C1 segment of cervical spinal cord (tissue), 14 donors: ENCODE data around the gene SF3A1.

Source experiments
- DNase-seq, 14 donors: peaks; one replicate each; lab custom pipeline; 2025; lab: John Stamatoyannopoulos, UW

SF3A1 gene

DNA sequence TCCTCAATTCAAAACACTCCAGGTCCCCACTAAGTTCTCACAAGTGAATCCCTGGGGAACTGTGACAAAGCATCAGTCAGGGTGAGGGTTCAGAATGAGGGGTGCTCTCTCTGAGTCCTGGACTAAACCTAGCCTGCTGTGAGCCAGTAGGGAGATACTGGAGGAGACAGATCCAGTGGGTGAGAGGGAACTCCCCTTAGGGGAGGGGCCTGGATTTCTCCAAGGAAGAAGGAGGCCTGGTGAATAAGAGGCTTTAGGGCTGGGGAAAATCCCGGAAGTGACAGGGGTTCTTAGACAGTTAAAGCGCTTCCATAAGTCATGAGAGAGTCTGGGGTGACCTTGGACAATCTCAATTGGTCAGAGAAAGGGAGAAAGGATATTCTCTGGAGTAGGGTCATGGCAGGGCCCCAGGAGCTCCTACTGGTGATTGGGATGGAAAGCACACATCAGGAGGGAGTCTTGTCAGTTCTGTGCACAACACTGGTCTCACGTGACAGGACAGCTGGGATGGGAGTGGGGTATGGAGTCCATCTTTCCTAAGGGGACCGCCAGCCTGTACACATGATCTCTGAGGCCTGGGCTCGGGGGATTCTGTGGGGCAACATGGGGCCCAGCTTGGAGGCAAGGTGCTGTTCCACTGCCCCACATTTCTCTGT lies 31.5 kb downstream of the SF3A1 start:
- no peak for DNase-seq

- no peak for DNase-seq
These were observed 32.5 kb downstream of the SF3A1 start for GRCh38 chr22:30324014-30324730.

DNA sequence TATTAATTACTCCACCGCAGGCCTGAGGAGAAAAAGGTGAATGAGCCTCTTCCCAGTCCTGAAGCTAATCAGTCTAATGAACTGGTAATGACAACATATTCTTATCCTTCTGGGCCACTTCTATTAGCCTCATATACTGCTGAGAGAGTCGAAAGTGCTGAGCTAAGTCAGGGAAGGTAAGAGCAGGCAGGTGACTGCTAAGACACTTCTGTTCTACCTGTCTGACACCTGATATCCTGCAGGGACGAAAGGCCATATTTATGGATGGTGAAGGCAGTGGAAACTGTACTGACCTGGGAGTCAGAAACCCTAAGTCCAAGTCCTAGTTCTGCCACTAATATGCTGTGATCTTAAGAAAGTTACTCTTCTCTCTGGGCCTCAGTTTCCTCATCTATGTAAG lies 33.4 kb downstream of the SF3A1 start:
- no peak for DNase-seq

DNA sequence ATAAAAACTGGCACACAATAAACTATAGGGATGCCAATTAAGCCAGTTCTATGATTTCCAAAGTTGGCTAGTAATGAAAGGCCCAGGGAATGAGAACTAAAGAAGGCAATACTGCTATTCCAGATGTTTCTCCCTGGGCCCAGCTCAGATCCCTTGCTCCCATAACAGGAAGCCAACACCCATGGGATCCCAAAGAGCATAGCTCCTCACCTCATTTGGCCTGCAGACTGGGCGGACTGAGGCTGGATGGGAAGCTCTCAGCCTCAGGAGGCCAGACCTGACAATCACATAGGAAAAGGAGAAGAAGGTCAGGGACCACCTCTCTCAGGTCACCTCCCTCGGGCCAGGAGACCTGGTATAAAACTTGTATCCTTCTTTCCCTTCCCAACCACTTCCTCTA lies 35.2 kb downstream of the SF3A1 start:
- no peak for DNase-seq

GRCh38 chr22:30320021-30320556 lies 36.6 kb downstream of the SF3A1 start:
- DNase-seq: no peak

DNA sequence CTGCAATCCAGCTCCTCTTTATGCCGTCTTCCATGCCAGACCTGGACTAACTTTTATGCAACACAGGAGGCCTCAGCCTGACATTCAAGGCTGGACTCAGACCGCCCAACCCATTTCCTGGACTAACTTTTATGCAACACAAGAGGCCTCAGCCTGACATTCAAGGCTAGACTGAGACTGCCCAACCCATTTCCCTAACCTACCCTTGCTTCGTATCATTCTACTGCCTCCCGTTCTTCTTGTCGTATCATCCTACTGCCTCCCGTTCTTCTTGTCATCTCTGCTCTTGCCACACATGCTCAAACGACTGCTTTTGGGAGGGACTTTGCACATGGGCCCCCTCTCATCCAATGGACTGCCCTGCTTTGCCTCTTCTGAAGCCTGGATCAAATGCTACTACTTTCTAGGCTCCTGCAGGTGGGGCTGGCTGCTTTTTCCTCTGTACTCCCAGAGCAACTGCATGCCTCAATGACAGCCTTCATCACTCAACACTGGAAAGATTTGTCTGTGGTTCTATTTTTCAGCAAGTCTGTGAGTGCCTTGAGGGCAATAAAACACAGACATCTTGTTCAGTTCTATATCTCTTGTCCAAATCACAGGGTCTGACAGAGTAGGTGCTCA lies 37.8 kb downstream of the SF3A1 start:
- DNase-seq: no peak

GRCh38 chr22:30317778-30318177 lies 38.9 kb downstream of the SF3A1 start:
- DNase-seq: no peak

GRCh38 chr22:30315962-30316576 lies 40.6 kb downstream of the SF3A1 start:
- no peak for DNase-seq

DNA sequence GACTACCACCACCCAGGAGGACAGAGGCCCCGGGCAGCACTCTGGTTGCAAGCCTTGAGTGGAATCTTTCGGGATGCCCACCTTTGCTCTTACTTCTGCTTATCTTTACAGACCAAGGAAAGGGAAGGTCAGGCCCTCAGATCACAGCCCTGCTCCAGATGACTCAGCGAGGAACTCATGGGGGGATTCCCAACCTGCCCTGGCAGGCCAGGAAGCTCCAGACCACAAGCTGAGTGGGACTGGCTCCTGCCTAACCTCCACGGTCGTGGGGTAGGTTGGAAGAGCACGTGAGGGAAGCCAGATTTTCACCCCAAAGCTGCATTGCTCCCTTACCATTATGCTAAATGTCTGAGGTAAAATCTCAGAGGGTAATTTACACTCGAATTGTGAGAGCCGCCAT lies 41.8 kb downstream of the SF3A1 start:
- DNase-seq: no peak

DNA sequence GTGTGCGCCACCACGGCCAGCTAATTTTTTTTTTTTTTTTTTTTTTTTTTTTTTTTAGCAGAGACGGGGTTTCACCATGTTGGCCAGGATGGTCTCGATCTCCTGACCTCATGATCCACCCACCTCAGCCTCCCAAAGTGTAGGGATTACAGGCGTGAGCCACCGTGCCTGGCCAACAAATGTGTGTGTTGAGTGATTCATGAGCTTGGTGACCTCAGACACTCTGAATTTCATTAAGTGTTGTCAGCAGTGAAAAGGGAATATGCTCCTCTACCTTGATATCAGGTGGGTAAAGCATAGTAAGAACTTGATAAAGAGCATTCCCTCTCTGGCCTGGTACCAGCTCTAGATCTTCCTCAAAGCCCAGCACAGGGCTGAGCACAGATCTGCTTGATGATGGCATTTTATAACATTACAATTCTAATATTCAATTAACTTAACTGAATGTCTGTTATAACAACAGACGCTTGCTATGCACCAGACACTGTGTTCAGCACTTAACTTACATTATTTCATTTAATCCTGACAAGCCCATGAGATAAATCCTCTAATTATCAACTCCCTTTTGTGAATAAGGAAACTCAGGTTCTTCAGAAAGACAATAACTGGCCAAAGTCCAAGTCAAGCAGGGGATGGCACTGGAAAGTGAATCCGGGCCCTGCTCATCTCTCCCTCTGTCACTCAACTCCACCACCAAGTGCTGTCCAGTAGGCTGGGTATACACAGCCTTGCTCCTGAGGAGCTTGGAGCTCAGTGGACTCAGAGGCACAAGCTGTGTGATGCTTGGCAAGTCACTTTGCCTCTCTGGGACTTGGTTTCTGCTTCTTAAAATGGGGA lies 42.9 kb downstream of the SF3A1 start:
- no peak for DNase-seq

- no peak for DNase-seq
These were observed 44.6 kb downstream of the SF3A1 start for GRCh38 chr22:30312053-30312452.

DNA sequence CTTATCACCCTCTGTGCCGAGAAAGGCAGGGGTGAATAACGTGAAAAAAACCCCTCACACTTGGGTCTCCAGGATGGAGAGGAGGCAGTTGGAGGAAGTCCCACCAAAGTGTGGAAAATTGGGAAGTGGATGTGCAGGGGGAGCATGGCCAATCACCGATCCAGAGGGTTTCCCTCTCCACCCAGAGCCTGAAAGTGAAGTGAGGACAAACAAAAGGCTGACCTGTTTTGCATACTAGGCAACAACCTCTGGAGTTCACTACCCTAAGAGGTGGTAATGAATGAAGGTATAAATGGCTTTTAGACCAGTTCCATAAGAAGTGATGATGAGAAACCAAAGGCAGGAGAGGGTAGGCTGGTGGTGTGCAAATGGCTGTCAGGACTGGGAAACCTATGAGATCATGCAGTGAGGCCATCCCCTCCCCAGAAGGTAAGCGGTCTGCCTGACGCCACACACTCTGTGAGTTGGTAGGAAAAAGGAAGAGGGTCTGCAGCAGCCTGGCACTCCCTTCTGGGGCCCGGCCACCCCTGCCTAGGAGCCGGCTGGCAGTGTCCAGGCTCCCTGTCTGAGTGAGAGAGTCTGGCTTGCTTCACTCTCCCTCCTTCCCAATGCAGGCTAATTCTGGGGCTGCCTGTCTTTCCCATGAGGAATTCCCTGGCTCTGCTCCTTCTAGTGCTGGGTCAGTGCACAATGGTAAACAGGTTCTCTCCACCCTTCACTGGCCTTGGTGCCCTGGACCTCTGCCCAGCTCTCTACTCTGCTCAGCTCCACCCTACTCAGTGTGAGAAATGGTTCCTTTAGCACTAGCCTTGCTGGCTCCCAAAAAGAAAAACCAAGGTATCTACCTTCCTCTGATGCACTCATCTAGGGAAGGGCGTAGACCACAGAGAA lies 45.6 kb downstream of the SF3A1 start:
- DNase-seq: peak in 6 of 14 donors; percentile 9 to 35 (median 28)

DNA sequence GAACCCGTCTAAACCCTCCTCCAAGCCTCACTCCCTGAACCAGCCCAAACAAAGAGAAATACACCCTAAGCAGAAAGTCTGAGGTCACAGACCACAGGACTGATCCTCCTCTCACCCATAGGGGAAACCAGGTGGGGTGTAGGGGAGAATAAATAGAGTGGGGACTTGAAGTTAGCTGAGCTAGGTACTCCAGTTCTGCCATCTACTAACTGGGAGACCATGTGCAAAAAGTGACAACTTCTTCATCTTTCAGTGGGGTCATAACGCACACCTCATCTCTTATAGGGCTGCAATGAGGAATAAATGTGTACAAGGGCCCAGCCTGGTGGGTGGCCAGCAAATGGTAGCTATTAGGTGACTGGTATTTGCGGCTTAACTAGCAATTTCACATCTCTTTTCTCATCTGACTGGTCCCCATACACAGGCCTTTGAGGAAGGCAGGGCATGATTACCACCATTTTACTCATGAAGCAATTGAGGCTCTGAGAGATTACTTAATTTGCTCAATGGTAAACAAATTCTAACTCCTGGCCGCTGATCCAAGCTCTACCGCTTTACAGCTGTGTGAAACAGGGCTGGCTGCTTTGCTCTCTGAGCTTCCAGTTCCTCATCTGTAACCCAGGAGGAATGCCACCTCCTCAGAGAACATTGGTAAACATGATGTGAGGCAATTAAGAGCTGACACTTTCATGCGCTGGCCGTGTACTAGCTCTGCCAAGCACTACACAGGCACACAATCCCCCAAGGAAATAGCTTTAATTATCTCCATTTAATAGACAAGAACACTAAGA lies 46.5 kb downstream of the SF3A1 start:
- DNase-seq: no peak

DNA sequence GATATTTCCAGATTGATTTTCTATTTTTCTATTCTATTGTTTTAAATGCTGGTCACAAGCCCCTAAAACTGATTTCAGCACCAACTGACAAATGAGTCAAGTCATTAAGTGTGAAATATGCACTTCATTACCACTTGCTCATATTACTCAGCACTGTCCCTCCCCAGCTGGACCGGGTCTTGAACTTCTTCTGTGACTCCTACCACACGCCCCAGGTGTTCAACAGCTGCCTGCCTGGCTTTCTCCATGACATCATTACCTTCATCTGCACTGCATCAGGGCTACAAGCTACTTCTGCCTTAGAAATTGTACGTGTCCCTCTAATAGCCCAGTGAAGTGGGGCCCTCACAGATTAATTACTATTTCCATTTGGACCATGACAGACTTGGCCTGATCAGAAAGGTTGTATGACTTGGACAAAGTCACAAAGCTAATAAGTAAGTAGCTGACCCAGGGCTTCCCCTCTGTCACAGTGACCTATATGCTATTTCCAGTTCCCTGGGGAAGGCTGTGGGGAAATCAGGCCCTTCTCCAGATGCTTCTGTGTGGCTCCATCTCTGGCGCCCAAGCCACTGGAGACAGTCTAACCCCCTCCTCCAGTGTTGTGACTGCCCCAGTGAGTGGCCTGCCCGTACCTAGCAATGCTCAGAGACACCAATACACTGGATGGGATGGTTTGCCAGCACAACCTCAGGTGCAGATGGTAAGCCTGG lies 48.0 kb downstream of the SF3A1 start:
- DNase-seq: no peak

GRCh38 chr22:30308093-30308492 lies 48.6 kb downstream of the SF3A1 start:
- DNase-seq: no peak

- DNase-seq: no peak
These were observed 49.6 kb downstream of the SF3A1 start for GRCh38 chr22:30307041-30307574.

GRCh38 chr22:30306627-30307011 lies 50.1 kb downstream of the SF3A1 start:
- no peak for DNase-seq

- DNase-seq: no peak
These were observed 50.6 kb downstream of the SF3A1 start for GRCh38 chr22:30305906-30306626.
